ENCODE measurements around the gene IL4. TPM values are rescaled to one million over a fixed set of nuclear protein-coding genes. Genes with fewer than 3 reads are reported as not detected.

The IL4 gene
- total RNA-seq, 2 donors from 2014 or later = not detected

DNA sequence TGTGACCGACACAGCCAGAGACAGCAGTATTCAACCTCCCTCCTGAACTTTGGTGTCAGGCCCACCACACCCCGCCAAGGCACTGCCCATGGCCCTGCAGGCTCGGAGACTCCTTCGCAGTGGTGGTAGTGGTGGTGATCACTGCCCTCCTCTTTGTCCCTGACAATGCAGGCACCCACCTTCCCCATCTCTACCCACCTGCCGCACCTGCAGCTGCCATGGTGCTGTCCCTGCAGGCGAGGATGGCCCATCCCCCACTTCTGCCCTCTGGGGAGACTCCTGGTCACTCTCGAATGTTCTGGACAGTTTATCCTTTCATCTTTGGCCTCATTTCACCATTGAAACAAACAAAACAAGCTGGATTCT lies 4.4 kb upstream of the IL4 start:
- H3K4me1 ChIP-seq (ENCODE audit: control insufficient read depth in 1 of 2, low read depth in 2 of 2) = peaks cover 0 to 6% of the 10 kb centered on the region in 2 donors
- H3K27me3 ChIP-seq (replicated peaks; ENCODE audit: insufficient read depth) = no peaks in the 10 kb centered on the region
- TF ChIP-seq, protein P1, sequence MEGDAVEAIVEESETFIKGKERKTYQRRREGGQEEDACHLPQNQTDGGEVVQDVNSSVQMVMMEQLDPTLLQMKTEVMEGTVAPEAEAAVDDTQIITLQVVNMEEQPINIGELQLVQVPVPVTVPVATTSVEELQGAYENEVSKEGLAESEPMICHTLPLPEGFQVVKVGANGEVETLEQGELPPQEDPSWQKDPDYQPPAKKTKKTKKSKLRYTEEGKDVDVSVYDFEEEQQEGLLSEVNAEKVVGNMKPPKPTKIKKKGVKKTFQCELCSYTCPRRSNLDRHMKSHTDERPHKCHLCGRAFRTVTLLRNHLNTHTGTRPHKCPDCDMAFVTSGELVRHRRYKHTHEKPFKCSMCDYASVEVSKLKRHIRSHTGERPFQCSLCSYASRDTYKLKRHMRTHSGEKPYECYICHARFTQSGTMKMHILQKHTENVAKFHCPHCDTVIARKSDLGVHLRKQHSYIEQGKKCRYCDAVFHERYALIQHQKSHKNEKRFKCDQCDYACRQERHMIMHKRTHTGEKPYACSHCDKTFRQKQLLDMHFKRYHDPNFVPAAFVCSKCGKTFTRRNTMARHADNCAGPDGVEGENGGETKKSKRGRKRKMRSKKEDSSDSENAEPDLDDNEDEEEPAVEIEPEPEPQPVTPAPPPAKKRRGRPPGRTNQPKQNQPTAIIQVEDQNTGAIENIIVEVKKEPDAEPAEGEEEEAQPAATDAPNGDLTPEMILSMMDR (IDR thresholded peaks at IDR 0.05) = no peak
- no peak overlapping the region for H3K27ac ChIP-seq
- no peaks in the 10 kb centered on the region for H3K36me3 ChIP-seq
- DNase-seq (ENCODE audit: low spot score) (no peak), ATAC-seq (ENCODE audit: insufficient number of reproducible peaks, low FRiP score, low read depth) (no peak)
- no peak overlapping the region for H3K4me3 ChIP-seq
- no peaks in the 10 kb centered on the region for H3K9me3 ChIP-seq

DNA sequence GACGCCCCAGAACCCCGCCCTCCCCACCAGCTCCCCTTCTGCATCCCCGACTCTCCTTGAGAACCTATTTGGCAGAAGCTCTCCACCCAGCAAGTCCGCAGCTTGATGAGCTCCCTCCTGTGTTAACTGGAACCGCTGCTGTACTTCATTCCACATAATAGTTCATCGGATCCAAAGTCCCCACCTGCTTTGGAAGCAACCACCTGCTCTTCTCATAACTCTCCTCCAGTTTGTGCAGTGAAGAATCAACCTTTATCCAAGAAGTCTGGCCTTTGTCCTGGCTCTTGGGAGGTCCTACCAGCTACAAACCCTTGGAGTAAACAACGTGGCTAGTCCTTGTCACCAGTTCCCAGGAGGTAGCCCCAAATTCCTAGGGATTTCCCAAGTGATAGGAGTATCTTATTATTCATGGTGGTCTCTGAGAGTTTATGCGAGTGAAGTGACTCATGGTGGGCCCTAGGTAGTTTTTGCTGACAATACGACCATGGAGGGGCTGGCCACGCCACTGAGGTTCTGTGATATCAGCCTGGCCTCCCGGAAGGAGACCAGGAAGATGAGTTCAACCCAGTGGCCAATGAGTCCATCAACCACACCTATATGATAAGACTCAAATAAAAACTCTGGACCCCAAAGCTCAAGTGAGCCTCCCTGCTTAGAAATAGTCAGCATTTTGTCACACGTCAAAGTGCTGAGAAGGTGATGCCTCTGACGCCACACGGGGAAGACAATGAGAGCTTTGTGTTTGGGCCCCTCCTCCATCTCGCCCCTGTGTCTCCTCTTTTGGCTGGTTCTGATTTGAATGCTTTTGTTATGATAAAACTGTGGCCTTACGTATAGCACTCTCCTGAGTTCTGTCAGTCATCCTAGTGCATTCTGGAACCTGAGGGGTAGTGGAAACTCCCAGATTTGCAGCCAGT lies 3.6 kb upstream of the IL4 start:
- Histone ChIP-seq H3K4me1 (ENCODE audit: control insufficient read depth in 1 of 2, low read depth in 2 of 2) (peaks cover 2 to 11% of the 10 kb centered on the region in 2 donors), H3K4me3 (no peak overlapping the region), H3K27me3 (replicated peaks; ENCODE audit: insufficient read depth) (no peaks in the 10 kb centered on the region), H3K36me3 (no peaks in the 10 kb centered on the region), H3K27ac (no peak overlapping the region), H3K9me3 (no peaks in the 10 kb centered on the region)
- no peak for DNase-seq (ENCODE audit: low spot score)
- no peak for ATAC-seq (ENCODE audit: insufficient number of reproducible peaks, low FRiP score, low read depth)
- TF ChIP-seq, protein P1 (IDR thresholded peaks at IDR 0.05) = no peak

DNA sequence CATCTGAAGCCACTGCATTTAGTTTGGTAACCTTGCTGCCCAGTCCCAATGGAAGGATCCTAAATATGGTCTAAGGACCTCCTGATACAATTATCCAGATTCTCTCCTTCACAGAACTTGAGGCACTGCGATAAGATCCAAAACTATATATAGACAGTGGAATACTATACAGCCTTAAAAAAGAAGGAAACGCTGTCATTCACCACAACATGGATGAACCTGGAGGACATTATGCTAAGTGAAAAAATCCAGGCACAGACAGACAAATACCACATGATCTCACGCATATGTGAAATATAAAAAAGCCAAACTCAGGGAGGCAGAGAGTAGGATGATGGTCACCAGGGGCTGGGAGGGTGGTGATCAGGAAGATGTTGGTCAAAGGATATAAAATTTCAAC lies 2.8 kb upstream of the IL4 start:
- TF ChIP-seq, protein P1 (IDR thresholded peaks at IDR 0.05) = no peak
- no peaks in the 10 kb centered on the region for H3K9me3 ChIP-seq
- H3K4me3 ChIP-seq = no peak overlapping the region
- peaks cover 3 to 19% of the 10 kb centered on the region in 2 donors for H3K4me1 ChIP-seq (ENCODE audit: control insufficient read depth in 1 of 2, low read depth in 2 of 2)
- H3K36me3 ChIP-seq = no peaks in the 10 kb centered on the region
- no peak overlapping the region for H3K27ac ChIP-seq
- DNase-seq (ENCODE audit: low spot score) (no peak), ATAC-seq (ENCODE audit: insufficient number of reproducible peaks, low FRiP score, low read depth) (no peak)
- H3K27me3 ChIP-seq (replicated peaks; ENCODE audit: insufficient read depth) = no peaks in the 10 kb centered on the region

DNA sequence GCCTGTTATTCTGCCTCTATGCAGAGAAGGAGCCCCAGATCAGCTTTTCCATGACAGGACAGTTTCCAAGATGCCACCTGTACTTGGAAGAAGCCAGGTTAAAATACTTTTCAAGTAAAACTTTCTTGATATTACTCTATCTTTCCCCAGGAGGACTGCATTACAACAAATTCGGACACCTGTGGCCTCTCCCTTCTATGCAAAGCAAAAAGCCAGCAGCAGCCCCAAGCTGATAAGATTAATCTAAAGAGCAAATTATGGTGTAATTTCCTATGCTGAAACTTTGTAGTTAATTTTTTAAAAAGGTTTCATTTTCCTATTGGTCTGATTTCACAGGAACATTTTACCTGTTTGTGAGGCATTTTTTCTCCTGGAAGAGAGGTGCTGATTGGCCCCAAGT lies 301 bp upstream of the IL4 start:
- TF ChIP-seq, protein P1 (IDR thresholded peaks at IDR 0.05) = no peak

DNA sequence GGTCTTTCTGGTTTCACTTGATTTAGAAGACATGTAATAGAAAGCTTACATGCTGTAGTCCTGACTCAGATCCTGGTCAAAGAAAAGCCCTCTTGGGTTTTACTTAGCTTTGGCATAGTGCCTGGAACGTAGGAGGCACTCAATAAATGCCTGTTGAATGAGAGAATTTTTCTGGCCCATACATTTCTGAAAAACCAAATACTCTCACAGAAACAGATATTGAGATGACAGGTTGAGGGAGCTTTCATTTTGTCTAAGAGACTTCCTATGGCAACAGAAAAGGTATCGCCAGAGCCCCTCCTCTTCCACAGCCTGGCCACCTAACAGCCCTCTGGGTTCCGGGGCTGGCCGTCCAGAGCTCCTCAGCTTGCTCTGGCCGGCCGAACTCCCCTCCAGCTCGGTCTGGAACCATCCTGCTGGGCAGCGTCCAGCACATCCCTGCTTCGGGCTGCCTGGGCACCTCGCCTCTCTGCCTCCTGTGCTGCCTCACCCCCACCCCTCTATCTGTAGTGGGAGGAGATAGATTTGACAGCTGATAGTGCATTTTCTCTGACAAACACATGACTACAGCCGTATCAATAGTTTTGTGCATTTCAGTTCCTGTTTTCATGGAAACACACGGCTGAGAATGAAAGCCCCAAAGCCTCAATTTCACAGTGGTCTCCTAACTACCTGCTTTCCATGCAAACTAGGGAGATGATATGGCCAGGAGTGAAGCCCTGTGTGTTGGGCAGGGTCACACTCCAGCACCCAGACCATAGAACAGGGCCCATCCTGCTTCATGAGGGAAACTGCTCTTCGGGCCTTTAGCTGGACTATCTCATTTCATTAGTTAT lies 1.1 kb downstream of the IL4 start:
- ATAC-seq (ENCODE audit: insufficient number of reproducible peaks, low FRiP score, low read depth) (peak; percentile 53), DNase-seq (ENCODE audit: low spot score) (no peak)
- TF ChIP-seq, protein P1 (IDR thresholded peaks at IDR 0.05) = no peak
- peaks cover 6 to 40% of the 10 kb centered on the region in 2 donors for H3K4me1 ChIP-seq (ENCODE audit: control insufficient read depth in 1 of 2, low read depth in 2 of 2)
- H3K27me3 ChIP-seq (replicated peaks; ENCODE audit: insufficient read depth) = no peaks in the 10 kb centered on the region
- H3K4me3 ChIP-seq = peak overlapping the region; percentile 63
- peak overlapping the region; percentile 88 to 91 for H3K27ac ChIP-seq
- no peaks in the 10 kb centered on the region for H3K36me3 ChIP-seq
- H3K9me3 ChIP-seq = no peaks in the 10 kb centered on the region

More for the DNA sequence above, 301 bp upstream of the IL4 start:
- peaks cover 6 to 40% of the 10 kb centered on the region in 2 donors for H3K4me1 ChIP-seq (ENCODE audit: control insufficient read depth in 1 of 2, low read depth in 2 of 2)
- H3K9me3 ChIP-seq = no peaks in the 10 kb centered on the region
- H3K36me3 ChIP-seq = no peaks in the 10 kb centered on the region
- peak overlapping the region in 1 of 2 donors; percentile 88 for H3K27ac ChIP-seq
- H3K27me3 ChIP-seq (replicated peaks; ENCODE audit: insufficient read depth) = no peaks in the 10 kb centered on the region
- no peak overlapping the region for H3K4me3 ChIP-seq
- ATAC-seq (ENCODE audit: insufficient number of reproducible peaks, low FRiP score, low read depth) (no peak), DNase-seq (ENCODE audit: low spot score) (no peak)

All from thoracic aorta (tissue), 2 donors.